ENCODE measurements around the gene MYOM3. TPM values are rescaled to one million over a fixed set of nuclear protein-coding genes. Genes with fewer than 3 reads are reported as not detected.

The MYOM3 gene
- total and polyA plus RNA-seq, 2 of the 13 experiments (the other 11 are each of a cell fraction or from before 2014, with no cell fraction given) = 5.8 to 15.3 TPM

- TF ChIP-seq ZNF674 (CRISPR knock-in tag; IDR thresholded peaks at IDR 0.05; ENCODE audit: low read depth) (no peak), TEAD3 (CRISPR knock-in tag; optimal IDR thresholded peaks at IDR 0.05; ENCODE audit: borderline replicate concordance) (peak; percentile 97), PRPF4 (IDR thresholded peaks at IDR 0.05; ENCODE audit: low read depth, low read length, poor library complexity, severe bottlenecking) (no peak), POLR2G (IDR thresholded peaks at IDR 0.05; ENCODE audit: low read depth, low read length) (no peak), DMTF1 (CRISPR knock-in tag; IDR thresholded peaks at IDR 0.05) (no peak), SSRP1 (CRISPR knock-in tag; IDR thresholded peaks at IDR 0.05) (no peak), NCOR1 (IDR thresholded peaks at IDR 0.05; ENCODE audit: borderline replicate concordance, low read length) (peak; percentile 77), ZBTB25 (CRISPR knock-in tag; IDR thresholded peaks at IDR 0.05) (0 out of 2 replicates have a peak, but pooled peaks have one; percentile 13), ZNF784 (CRISPR knock-in tag; IDR thresholded peaks at IDR 0.05; ENCODE audit: borderline replicate concordance) (peak; percentile 43; the same call in 1 of the 2 replicates), PPARG (CRISPR knock-in tag; conservative IDR thresholded peaks at IDR 0.05) (peak; percentile 96), HOXA7 (CRISPR knock-in tag; IDR thresholded peaks at IDR 0.05) (no peak), BHLHE40 (IDR thresholded peaks at IDR 0.05; ENCODE audit: low read length) (no peak), ATM (IDR thresholded peaks at IDR 0.05; ENCODE audit: borderline replicate concordance) (no peak), HOXA5 (CRISPR knock-in tag; IDR thresholded peaks at IDR 0.05) (peak; percentile 51; the same call in 1 of the 2 replicates), IKZF5 (CRISPR knock-in tag; IDR thresholded peaks at IDR 0.05) (peak; percentile 83), TARDBP (CRISPR knock-in tag; IDR thresholded peaks at IDR 0.05) (peak; percentile 73), CC2D1A (CRISPR knock-in tag; IDR thresholded peaks at IDR 0.05) (no peak), YY1 (IDR thresholded peaks at IDR 0.05; ENCODE audit: insufficient read depth, insufficient replicate concordance, low read depth, low read length) (peak; percentile 44), ZNF350 (CRISPR knock-in tag; IDR thresholded peaks at IDR 0.05; ENCODE audit: borderline replicate concordance, low read depth) (peak; percentile 68; the same call in 1 of the 2 replicates), ZNF724P (CRISPR knock-in tag; IDR thresholded peaks at IDR 0.05; ENCODE audit: borderline replicate concordance) (no peak), SP5 (CRISPR knock-in tag; IDR thresholded peaks at IDR 0.05; ENCODE audit: borderline replicate concordance, low read depth) (peak; percentile 53; the same call in 1 of the 2 replicates), ZNF7 (CRISPR knock-in tag; IDR thresholded peaks at IDR 0.05) (no peak)
- TF ChIP-seq, protein P1, sequence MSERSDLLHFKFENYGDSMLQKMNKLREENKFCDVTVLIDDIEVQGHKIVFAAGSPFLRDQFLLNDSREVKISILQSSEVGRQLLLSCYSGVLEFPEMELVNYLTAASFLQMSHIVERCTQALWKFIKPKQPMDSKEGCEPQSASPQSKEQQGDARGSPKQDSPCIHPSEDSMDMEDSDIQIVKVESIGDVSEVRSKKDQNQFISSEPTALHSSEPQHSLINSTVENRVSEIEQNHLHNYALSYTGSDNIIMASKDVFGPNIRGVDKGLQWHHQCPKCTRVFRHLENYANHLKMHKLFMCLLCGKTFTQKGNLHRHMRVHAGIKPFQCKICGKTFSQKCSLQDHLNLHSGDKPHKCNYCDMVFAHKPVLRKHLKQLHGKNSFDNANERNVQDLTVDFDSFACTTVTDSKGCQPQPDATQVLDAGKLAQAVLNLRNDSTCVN (CRISPR knock-in tag; IDR thresholded peaks at IDR 0.05; ENCODE audit: borderline replicate concordance) = no peak; the same call in none of the 2 replicates
Observed at GRCh38 chr1:24018611-24019580, 93.0 kb downstream of the MYOM3 start (continued).

All from HepG2 (cell line).